Measurements from ENCODE around the gene NALCN. TPM values are rescaled to one million over a fixed set of nuclear protein-coding genes. Genes with fewer than 3 reads are reported as not detected.

The NALCN gene
- total RNA-seq (10 to 100 TPM in 1 of 7 donors, 1 to 10 TPM in 4, under 1 TPM in 2; 0.60 to 21.6 (median 1.4) TPM), polyA plus RNA-seq (1 to 10 TPM in 1 of 2 donors, under 1 TPM in 1; 0.17 to 2.0 TPM)
- long read RNA-seq, donor 1, partial matches to known transcripts = 0 of 2 reads
- long read RNA-seq, donor 1, other reads (novel, unspliced or antisense) = 2 of 2 reads
- long read RNA-seq, donor 2 = 0 reads
- long read RNA-seq, donor 3, full-length matches to known transcripts = 6 of 28 reads
- long read RNA-seq, donor 3, partial matches to known transcripts = 15 of 28 reads
- long read RNA-seq, donor 3, other reads (novel, unspliced or antisense) = 7 of 28 reads

DNA sequence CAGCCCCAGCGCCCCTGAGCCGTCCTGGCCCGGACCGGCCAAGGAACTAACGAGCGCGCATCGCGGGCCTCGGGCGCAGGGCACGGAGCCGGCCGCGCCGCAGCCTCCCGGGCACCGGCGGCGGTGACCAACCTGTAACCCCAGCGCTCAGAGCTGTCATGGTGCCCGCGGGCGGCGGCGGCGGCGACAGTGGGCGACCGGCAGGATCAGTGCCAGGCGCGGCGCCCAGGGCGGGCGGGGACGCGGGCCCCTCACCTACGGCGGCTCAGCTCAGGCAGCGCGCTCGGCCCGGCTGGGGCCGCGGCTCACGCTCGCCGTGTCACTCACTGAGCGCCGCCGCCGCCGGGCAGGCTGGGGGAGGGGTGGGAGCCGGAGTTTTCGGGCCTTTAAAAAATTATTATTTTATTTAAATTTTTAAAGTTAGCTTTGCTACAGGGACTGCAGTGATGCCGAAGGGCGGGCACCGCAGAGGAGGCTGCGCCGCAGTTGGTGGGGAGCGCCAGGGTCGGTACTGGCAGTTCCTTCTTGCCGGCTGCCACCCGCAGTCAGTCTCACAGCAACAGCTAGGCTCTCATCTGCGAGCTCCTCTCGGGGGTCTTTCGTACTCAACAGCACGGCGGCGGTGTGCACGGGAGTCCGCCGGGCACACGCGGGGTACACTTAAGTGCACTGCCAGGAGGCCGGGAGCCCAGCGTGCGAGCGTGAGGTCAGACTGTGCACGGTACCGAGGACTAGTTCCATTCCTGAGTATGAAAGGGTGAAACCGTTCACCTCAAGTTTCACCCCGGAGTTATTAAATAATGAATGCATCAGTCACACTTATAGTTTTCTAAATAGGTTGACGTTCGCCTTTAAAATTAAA lies at the start of gene NALCN:
TSS of gene NALCN (minus strand) at position 328 of the 862 bp plus-strand sequence. CDS start 17,382 bp downstream, outside the sequence.
- WGBS, 3 donors = 1 to 3% (median 1%) methylated on average over 46 to 85 of the region's 85 CpGs
- no peaks in the 10 kb centered on the region for H3K9me3 ChIP-seq
- peak within 1 kb of the TSS; percentile 15 for H3K4me3 ChIP-seq
- peak in 2 of 5 donors; percentile 15 to 65 for DNase-seq
- H3K36me3 ChIP-seq = no peaks in the 10 kb centered on the region
- intact Hi-C loops (cut with DNase I) = no loop called here
- H3K27ac ChIP-seq = peak within 1 kb of the TSS in 1 of 2 donors; percentile 40
- H3K27me3 ChIP-seq = no peaks in the 10 kb centered on the region
- H3K4me1 ChIP-seq (ENCODE audit: insufficient read depth) = no peaks in the 10 kb centered on the region
- TF ChIP-seq POLR2A (IDR thresholded peaks at IDR 0.05) (no peak), CTCF (IDR thresholded peaks at IDR 0.05) (no peak), EP300 (IDR thresholded peaks at IDR 0.05) (no peak)

DNA sequence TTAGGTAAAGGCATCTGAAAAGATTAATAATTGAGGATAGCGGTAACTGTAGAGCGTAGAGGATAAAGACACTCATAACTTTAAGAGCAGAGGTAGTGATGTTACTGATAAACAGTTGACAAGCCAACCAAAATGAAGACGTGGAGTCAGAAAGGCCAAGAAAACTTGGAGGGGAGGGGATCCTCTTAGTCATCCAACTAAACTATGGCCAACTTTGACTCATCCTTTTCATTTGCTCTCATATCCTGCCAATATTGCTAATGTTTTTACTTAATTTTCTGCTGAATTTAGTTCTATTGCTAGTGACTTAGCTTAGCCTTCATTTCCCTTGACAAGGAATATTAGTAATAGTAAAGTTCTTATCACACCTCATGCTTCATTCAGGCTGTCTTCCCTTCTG lies 49.6 kb upstream of the NALCN start:
- no peak overlapping the region for H3K4me3 ChIP-seq
- no peak for DNase-seq
- no peak overlapping the region for H3K27ac ChIP-seq
- WGBS, 3 donors = 70 to 77% (median 76%) methylated on average over 3 of the region's 3 CpGs
- TF ChIP-seq POLR2A (IDR thresholded peaks at IDR 0.05) (no peak), EP300 (IDR thresholded peaks at IDR 0.05) (no peak), CTCF (IDR thresholded peaks at IDR 0.05) (no peak)
- no peaks in the 10 kb centered on the region for H3K9me3 ChIP-seq
- no peaks in the 10 kb centered on the region for H3K36me3 ChIP-seq
- no peaks in the 10 kb centered on the region for H3K4me1 ChIP-seq (ENCODE audit: insufficient read depth)
- intact Hi-C loops (cut with DNase I) = loop anchor here in 1 of 4 donors (10.0 kb wide), 1 partner anchor 311 kb away; no protein-coding TSS in a partner anchor
- no peaks in the 10 kb centered on the region for H3K27me3 ChIP-seq

- WGBS, 3 donors = 90 to 97% (median 95%) methylated on average over 2 of the region's 2 CpGs
- Histone ChIP-seq H3K4me1 (ENCODE audit: insufficient read depth) (peaks cover 6% of the 10 kb centered on the region), H3K9me3 (no peaks in the 10 kb centered on the region), H3K4me3 (no peak overlapping the region), H3K27me3 (no peaks in the 10 kb centered on the region), H3K27ac (no peak overlapping the region), H3K36me3 (no peaks in the 10 kb centered on the region)
- TF ChIP-seq POLR2A (IDR thresholded peaks at IDR 0.05) (no peak), CTCF (IDR thresholded peaks at IDR 0.05) (no peak), EP300 (IDR thresholded peaks at IDR 0.05) (no peak)
- intact Hi-C loops (cut with DNase I) = no loop called here
- DNase-seq = no peak
Measured at GRCh38 chr13:101457176-101457575, 40.9 kb upstream of the NALCN start.

DNA sequence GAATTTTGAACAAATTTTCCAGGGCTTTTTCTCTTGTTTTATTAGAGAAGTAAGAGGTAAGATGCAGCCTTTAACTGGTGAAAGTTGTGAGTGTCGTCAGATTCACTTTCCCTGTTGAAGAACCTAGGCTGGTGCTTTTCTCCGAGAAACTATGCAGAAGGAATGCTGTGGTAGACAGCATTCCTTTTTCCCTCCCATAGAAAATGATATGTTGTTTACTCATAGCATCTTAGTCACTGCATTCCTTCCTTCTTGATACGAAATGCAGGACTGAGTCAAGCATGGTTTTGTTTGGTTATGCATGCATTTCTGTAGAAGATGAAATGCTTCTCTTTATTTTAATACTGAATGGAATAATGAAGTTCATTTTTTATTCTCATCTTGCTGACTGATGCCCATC lies 39.6 kb upstream of the NALCN start:
- Histone ChIP-seq H3K27me3 (no peaks in the 10 kb centered on the region), H3K27ac (no peak overlapping the region), H3K9me3 (no peaks in the 10 kb centered on the region), H3K4me1 (ENCODE audit: insufficient read depth) (peaks cover 6% of the 10 kb centered on the region), H3K4me3 (no peak overlapping the region), H3K36me3 (no peaks in the 10 kb centered on the region)
- WGBS, 3 donors = 1 to 12% (median 1%) methylated on average over 3 of the region's 3 CpGs
- intact Hi-C loops (cut with DNase I) = no loop called here
- DNase-seq = no peak
- no peak for TF ChIP-seq EP300 (IDR thresholded peaks at IDR 0.05)
- TF ChIP-seq POLR2A (IDR thresholded peaks at IDR 0.05) = no peak
- TF ChIP-seq CTCF (IDR thresholded peaks at IDR 0.05) = no peak

All from ovary (tissue), 10 donors.